Astrocyte (in vitro differentiated cells and primary cell): ENCODE results near the gene ADCY4.

ENCODE experiments used
- CTCF ChIP-seq: IDR thresholded peaks from 2 replicates; pipeline ENCODE4 v1.5.1; 2011; ENCODE audit warnings: low read depth, mild to moderate bottlenecking, inconsistent platforms, low read length, moderate library complexity; ENCODE audit not compliant: insufficient read depth
- EZH2 ChIP-seq: IDR thresholded peaks from 2 replicates; pipeline ENCODE4 v1.6.1; 2012; ENCODE audit warnings: mild to moderate bottlenecking, low read length, inconsistent platforms; ENCODE audit not compliant: insufficient read depth

- TF ChIP-seq CTCF (no peak), EZH2 (no peak)
These were observed 36.0 kb downstream of the ADCY4 start for GRCh38 chr14:24298892-24299254.
